ENCODE measurements around the gene PRR23E. TPM values are rescaled to one million over a fixed set of nuclear protein-coding genes. Genes with fewer than 3 reads are reported as not detected.

PRR23E gene
- total and polyA plus RNA-seq, 10 of the 15 experiments (the other 5 are each of a cell fraction or from before 2014, with no cell fraction given) = not detected

- no peak overlapping the region for H3K9ac ChIP-seq (ENCODE audit: control insufficient read depth, insufficient read depth, low read length)
- SMC1A ChIA-PET (ENCODE audit: uncharacterized antibody, unreplicated experiment) = no interaction called here
- RAD21 ChIA-PET (ENCODE audit: unreplicated experiment) = no interaction called here
- CTCF ChIA-PET = no interaction called here
- FAIRE-seq (no peak), ATAC-seq (no peak), DNase-seq (ENCODE audit: low read depth, low spot score) (no peak)
- no peaks in the 10 kb centered on the region for H3K79me2 ChIP-seq (ENCODE audit: control insufficient read depth, insufficient read depth, low read length)
- in situ Hi-C loops (cut with MboI) = no loop called here
- intact Hi-C loops (cut with micrococcal nuclease; ENCODE audit: unreplicated experiment) = no loop called here
- WGBS (ENCODE audit: insufficient coverage, insufficient replicate concordance, low lambda C conversion rate, missing lambda C conversion rate) = 0% methylated on average over 1 of the region's 1 CpG
- no peak overlapping the region for H3K4me2 ChIP-seq (ENCODE audit: control insufficient read depth, insufficient read depth)
- H4K20me1 ChIP-seq (ENCODE audit: control insufficient read depth, insufficient read depth) = no peaks in the 10 kb centered on the region
- no peaks in the 10 kb centered on the region; a peak in 1 of 4 replicates for H3K27me3 ChIP-seq (replicated peaks in 1 of 2; ENCODE audit: control insufficient read depth in 2 of 2, insufficient read depth in 2 of 2, low read length in 1 of 2)
- no TSS peak for BruUV-seq (replicated peaks)
- H3K9me3 ChIP-seq (replicated peaks; ENCODE audit: control insufficient read depth, insufficient read depth, low read length) = no peaks in the 10 kb centered on the region; the same call in 2 of the 3 replicates
- H3K4me3 ChIP-seq = no peak overlapping the region
- TF ChIP-seq NRF1 (conservative IDR thresholded peaks at IDR 0.05; ENCODE audit: low read depth, low read length) = no peak
- no peak for TF ChIP-seq SMC3 (IDR thresholded peaks at IDR 0.05; ENCODE audit: borderline replicate concordance, low read length)
- TF ChIP-seq KLF5 (IDR thresholded peaks at IDR 0.05; ENCODE audit: partially characterized antibody) = no peak
- no peak for TF ChIP-seq LARP7 (IDR thresholded peaks at IDR 0.05)
- no peak for TF ChIP-seq MYC (IDR thresholded peaks at IDR 0.05; ENCODE audit: insufficient read depth, insufficient read length, insufficient replicate concordance, low read length, severe bottlenecking)
- no peak for TF ChIP-seq RB1 (IDR thresholded peaks at IDR 0.05; ENCODE audit: borderline replicate concordance)
- TF ChIP-seq FOXK2 (IDR thresholded peaks at IDR 0.05) = no peak
- TF ChIP-seq PBX3 (IDR thresholded peaks at IDR 0.05; ENCODE audit: insufficient replicate concordance, low read depth, low read length) = no peak
- TF ChIP-seq, protein P1, sequence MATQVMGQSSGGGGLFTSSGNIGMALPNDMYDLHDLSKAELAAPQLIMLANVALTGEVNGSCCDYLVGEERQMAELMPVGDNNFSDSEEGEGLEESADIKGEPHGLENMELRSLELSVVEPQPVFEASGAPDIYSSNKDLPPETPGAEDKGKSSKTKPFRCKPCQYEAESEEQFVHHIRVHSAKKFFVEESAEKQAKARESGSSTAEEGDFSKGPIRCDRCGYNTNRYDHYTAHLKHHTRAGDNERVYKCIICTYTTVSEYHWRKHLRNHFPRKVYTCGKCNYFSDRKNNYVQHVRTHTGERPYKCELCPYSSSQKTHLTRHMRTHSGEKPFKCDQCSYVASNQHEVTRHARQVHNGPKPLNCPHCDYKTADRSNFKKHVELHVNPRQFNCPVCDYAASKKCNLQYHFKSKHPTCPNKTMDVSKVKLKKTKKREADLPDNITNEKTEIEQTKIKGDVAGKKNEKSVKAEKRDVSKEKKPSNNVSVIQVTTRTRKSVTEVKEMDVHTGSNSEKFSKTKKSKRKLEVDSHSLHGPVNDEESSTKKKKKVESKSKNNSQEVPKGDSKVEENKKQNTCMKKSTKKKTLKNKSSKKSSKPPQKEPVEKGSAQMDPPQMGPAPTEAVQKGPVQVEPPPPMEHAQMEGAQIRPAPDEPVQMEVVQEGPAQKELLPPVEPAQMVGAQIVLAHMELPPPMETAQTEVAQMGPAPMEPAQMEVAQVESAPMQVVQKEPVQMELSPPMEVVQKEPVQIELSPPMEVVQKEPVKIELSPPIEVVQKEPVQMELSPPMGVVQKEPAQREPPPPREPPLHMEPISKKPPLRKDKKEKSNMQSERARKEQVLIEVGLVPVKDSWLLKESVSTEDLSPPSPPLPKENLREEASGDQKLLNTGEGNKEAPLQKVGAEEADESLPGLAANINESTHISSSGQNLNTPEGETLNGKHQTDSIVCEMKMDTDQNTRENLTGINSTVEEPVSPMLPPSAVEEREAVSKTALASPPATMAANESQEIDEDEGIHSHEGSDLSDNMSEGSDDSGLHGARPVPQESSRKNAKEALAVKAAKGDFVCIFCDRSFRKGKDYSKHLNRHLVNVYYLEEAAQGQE (IDR thresholded peaks at IDR 0.05; ENCODE audit: low read depth, low read length) = no peak
- no peak for TF ChIP-seq RBBP5 (conservative IDR thresholded peaks at IDR 0.05)
- no peak for TF ChIP-seq TARDBP (IDR thresholded peaks at IDR 0.05; ENCODE audit: borderline replicate concordance)
- no peak for TF ChIP-seq SMARCA5 (IDR thresholded peaks at IDR 0.05)
- TF ChIP-seq PML (IDR thresholded peaks at IDR 0.05; ENCODE audit: low read length) = no peak
- no peak for TF ChIP-seq RUNX3 (IDR thresholded peaks at IDR 0.05; ENCODE audit: low read length)
- no peak for TF ChIP-seq BACH1 (IDR thresholded peaks at IDR 0.05; ENCODE audit: borderline replicate concordance)
- no peak for TF ChIP-seq PRDM15 (CRISPR knock-in tag; IDR thresholded peaks at IDR 0.05)
- H3K4me1 ChIP-seq (ENCODE audit: control insufficient read depth, insufficient read depth, low read length) = no peaks in the 10 kb centered on the region
- POLR2A ChIA-PET = no interaction called here
- no peaks in the 10 kb centered on the region for H3K36me3 ChIP-seq (ENCODE audit: control insufficient read depth in 2 of 2, insufficient read depth in 2 of 2, low read length in 1 of 2)
- no peak overlapping the region for H2AFZ ChIP-seq (ENCODE audit: control insufficient read depth, low read depth, low read length)
- H3K27ac ChIP-seq (ENCODE audit: control insufficient read depth, insufficient read depth) = no peak overlapping the region
These were observed 15.7 kb upstream of the PRR23E start for GRCh38 chr3:127177226-127177625.
